Activated naive CD4-positive, alpha-beta T cell treated with anti-CD3 and anti-CD28 coated beads, Interleukin-2, amount 50 U/mL, for 72 hours (primary cell): ENCODE data around the gene POLR2C. TPM values are rescaled to one million over a fixed set of nuclear protein-coding genes. Genes with fewer than 3 reads are reported as not detected.

Experiments used
- ATAC-seq, 2 donors: fragments of 150-1000 bp; cut with Tn5 transposase; 2 replicates each; pipeline ENCODE4 v1.10.0; 2021; ENCODE audit warnings: mild to moderate bottlenecking in 2 of 2, moderate library complexity in 2 of 2
- DNase-seq, 2 donors: peaks; one replicate each; pipeline ENCODE4 v3.0.0; 2021 to 2022; ENCODE audit warnings: low spot score in 2 of 2
- H3K27ac Mint-ChIP-seq, 2 donors: one replicate each; pipeline ENCODE4 v1.8.0; 2022; ENCODE audit warnings: mild to moderate bottlenecking in 2 of 2, mixed read lengths in 2 of 2
- H3K36me3 Mint-ChIP-seq, 2 donors: one replicate each; pipeline ENCODE4 v1.8.0; 2022; ENCODE audit warnings: mixed read lengths in 2 of 2
- H3K9me3 Mint-ChIP-seq, 2 donors: one replicate each; pipeline ENCODE4 v1.8.0; 2022; ENCODE audit warnings: mixed read lengths in 2 of 2
- total RNA-seq, 2 donors: library from RNA; stranded (reverse); gene quantifications; one replicate each; pipeline ENCODE4 v1.2.3, GENCODE V29; 2022

Gene POLR2C
- total RNA-seq, 2 donors from 2014 or later = 64.3 to 65.3 TPM

DNA sequence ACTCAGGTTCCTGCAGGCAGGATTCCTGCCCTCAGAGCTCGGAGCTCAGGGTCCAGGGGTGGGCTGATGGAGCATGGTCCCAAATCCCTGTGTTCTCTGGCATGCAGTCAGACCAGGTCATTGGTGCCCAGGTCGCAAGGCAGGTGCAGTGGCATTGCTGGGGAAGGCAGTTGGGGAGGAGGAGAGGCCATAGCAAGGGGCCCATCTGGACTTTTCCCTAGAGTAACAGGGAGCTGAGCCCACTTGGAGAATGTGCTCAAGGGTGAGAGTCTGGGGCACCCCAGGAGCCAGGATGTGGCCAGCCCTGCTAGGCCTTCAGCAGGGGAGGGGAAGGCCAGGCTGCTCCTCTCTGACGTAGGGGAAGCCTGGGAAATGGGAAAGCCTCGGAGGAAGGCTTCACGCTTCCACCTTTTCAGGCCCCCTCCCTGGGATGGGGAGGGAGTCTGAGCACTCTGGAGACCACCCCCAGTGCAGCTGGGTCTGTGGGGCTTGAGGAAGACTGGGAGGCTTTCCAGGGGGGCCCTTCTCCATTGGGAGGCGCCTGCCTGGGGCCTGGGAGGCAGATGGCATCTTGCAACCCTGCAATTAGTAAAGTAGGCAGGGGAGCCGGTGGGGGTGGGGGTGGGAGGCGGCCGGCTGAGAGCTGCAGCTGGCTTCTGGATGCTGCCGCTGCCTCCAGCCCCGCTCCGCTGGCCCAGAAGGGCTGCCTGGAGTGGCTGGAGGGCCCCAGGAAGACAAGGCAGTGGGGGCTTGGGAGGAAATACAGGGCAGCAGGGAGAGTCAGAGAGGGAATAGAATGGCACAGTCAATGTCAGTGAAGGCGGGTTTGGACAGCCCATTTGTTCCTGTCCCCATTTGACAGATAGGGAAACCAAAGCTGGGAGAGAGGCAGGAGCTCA lies 44.9 kb downstream of the POLR2C start:
- Mint-ChIP-seq H3K27ac (peak overlapping the region in 1 of 2 donors; percentile 14), H3K9me3 (no peaks in the 10 kb centered on the region), H3K36me3 (no peaks in the 10 kb centered on the region)
- DNase-seq = no peak
- ATAC-seq = no peak

- no peak overlapping the region for H3K27ac Mint-ChIP-seq
- no peak for DNase-seq
- H3K9me3 Mint-ChIP-seq = no peaks in the 10 kb centered on the region
- H3K36me3 Mint-ChIP-seq = no peaks in the 10 kb centered on the region
- ATAC-seq = no peak
These were observed 45.6 kb downstream of the POLR2C start for GRCh38 chr16:57508035-57508425.

DNA sequence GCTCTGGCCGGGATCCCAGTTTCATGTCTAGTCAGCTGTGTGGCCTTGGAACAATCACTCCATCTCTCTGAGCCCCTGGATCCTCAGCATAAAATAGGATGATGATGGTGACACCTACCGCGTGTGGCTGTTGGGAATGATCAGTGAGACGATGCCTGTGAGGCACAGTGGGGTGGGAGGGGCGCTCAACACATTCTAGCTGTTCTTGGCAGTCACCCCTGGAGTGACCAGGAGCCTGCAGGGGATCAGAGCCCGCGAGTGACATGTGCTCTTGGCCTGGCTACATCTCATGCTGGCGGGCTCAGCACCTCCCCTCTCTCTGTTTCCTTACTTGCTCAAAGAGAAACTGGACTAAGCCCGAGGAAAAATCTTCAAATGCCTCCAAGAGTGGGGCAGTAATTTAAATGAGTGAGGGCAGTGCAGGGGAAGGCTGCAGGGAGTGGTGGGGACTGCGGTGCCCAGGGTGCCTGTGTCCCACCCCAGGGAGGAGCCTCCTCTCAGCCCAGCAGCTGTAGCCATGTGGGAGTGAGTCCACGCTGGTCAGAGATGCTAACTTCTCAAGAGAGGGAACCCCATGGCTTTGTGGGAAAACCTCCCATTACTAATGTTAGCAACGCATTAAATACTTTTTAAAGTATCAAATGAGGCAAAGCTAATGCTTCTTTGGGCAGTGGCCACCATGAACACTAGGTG lies 46.9 kb downstream of the POLR2C start:
- Mint-ChIP-seq H3K36me3 (no peaks in the 10 kb centered on the region), H3K27ac (no peak overlapping the region), H3K9me3 (no peaks in the 10 kb centered on the region)
- ATAC-seq (no peak), DNase-seq (no peak)

DNA sequence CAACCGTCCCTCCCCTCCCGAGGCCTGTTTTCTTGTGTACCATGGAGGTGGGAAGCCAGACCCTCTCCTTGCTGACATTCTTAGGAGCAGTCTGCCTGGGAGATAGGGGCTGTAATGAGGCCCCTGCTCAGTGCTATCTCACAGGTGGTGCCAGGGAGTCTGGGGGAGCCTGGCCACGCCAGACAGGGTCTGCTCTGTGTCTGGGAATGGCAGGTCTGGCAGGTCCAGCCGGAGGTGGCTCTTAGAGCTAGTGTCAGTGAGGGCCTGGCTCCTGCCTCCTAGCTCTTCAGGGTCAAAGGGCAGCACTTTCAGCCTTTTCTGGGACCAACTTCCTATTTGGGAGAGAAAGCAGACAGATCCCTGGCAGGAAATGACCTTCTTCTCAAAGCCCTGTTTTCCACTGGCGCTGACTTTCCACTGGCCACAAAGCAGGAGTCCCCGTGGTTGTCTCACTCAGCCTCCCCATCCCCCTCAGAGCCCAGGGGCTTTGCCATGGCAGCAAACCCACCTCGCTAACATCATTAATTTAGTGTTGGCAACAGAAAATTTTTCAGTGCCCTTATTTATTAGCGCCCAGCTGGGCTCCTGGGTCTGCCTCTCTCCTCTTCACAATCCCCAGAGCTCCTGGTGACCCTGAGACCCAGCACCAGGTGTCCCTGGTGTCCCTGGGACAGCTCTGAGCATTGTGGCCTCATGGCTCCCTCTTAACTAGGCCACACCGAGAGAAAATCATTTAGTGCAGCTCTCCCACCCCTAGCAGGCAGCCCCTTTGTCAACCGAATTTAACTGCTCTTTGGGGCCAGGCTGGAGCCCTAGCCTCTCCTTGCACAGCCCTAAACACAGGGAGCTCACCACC lies 47.8 kb downstream of the POLR2C start:
- DNase-seq (no peak), ATAC-seq (no peak)
- Mint-ChIP-seq H3K27ac (peak overlapping the region in 1 of 2 donors; percentile 25), H3K9me3 (no peaks in the 10 kb centered on the region), H3K36me3 (no peaks in the 10 kb centered on the region)

DNA sequence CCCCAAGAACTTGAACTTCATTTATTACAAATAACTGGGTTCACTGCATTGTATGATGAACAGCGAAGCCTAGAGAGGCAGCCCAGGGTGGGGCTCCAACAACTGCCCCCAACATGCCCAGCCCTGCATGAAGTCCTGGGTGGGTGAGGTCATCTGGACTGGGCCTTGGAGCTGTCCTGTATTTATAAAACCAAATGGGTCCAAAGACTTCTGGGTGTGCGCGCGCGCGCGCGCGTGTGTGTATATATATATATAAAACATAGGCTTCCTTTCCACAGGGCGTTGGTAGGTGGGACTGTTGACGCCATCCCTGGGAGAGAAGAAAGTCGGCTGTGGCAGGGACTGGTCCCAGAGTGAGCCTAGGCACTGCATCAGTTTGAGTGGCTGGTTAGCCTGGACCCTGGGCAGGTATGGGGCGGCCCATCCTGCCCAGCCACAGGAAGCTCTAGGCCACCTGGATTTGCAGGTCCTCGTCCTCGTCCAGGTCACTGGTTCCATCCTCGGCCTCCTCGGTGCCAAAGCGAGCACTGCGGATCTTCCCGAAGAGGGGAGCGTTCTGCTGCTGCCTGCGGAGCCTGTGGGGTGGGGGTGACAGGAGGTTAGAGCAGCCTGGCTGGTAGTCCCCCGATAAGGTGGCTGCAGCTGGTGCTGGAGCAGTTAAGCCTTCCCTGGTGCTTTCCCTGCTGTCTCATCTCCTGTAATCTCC lies 50.0 kb downstream of the POLR2C start:
- ATAC-seq = no peak
- Mint-ChIP-seq H3K27ac (no peak overlapping the region), H3K36me3 (no peaks in the 10 kb centered on the region), H3K9me3 (no peaks in the 10 kb centered on the region)
- no peak for DNase-seq

- no peak for ATAC-seq
- H3K9me3 Mint-ChIP-seq = no peaks in the 10 kb centered on the region
- no peaks in the 10 kb centered on the region for H3K36me3 Mint-ChIP-seq
- DNase-seq = no peak
- no peak overlapping the region for H3K27ac Mint-ChIP-seq
These were observed 51.1 kb downstream of the POLR2C start for GRCh38 chr16:57513371-57514102.

DNA sequence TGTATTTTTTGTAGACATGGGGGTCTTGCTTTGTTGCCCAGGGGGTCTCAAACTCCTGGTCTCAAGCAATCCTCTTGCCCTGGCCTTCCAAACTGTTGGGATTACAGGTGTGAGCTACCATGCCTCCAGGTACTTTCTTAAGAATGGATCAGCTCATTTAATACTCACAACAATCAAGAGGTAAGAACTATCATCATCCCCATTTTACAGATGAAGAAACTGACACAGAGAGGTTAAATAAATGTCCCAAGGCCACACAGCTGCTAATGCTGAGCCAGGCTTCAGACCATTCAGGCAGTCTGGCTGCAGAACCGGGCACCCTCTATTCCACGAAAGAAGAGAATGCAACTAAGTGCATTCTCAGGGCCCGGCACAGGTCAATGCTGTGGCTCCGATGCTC lies 51.9 kb downstream of the POLR2C start:
- no peaks in the 10 kb centered on the region for H3K36me3 Mint-ChIP-seq
- no peak overlapping the region for H3K27ac Mint-ChIP-seq
- no peaks in the 10 kb centered on the region for H3K9me3 Mint-ChIP-seq
- DNase-seq (no peak), ATAC-seq (no peak)

GRCh38 chr16:57514791-57515600 lies 52.5 kb downstream of the POLR2C start:
- no peak for DNase-seq
- Mint-ChIP-seq H3K27ac (peak overlapping the region in 1 of 2 donors; percentile 56), H3K36me3 (no peaks in the 10 kb centered on the region), H3K9me3 (no peaks in the 10 kb centered on the region)
- no peak for ATAC-seq

DNA sequence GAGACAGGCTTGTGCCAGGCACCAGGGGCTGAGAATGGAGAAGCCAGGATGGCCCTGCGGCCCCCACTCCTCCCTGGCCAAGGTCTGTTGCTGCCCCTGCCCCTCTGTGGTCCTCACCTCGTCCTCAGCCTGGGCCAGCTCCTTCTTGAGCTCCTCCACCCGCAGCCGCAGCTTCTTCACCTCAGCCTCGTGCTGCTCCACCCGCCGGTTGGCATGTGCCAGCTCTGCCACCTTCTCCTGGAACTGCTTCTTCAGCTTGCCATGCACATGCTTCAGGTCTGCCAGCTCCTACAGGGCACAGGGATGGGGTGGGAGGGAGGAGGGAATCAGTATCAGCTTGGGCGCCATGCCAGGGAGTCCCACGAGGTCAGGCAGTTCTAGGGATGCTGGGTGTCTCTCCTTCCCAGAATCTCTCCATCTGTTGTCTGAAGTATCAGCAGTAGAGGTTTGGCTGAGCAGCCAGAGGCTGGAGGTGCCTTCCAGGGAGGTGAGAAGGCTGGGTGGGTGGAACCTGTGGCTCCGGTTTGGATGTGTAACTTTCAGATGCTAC lies 53.8 kb downstream of the POLR2C start:
- Mint-ChIP-seq H3K9me3 (no peaks in the 10 kb centered on the region), H3K27ac (peak overlapping the region; percentile 17 to 56), H3K36me3 (no peaks in the 10 kb centered on the region)
- no peak for DNase-seq
- no peak for ATAC-seq

DNA sequence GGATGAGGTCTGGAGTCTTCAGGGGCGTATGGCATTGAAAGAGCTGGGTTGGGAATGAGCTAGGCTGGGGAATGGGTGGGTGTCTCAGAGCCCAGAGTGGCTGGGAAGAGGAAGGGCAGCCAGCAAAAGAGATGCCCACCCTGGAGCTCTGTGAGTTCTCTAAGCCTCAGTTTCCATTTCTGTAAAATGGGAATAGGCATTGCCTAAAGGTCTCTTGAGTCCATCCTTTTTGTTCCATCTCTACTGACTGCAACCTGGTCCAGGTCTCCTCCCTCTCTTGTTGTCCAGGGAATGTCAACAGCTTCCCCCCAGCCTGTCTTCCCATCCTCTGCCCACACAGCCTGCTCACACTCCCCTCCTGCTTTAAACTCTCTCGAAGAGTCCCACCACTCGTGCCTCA lies 54.3 kb downstream of the POLR2C start:
- ATAC-seq (no peak), DNase-seq (no peak)
- no peaks in the 10 kb centered on the region for H3K36me3 Mint-ChIP-seq
- H3K27ac Mint-ChIP-seq = peak overlapping the region; percentile 17
- no peaks in the 10 kb centered on the region for H3K9me3 Mint-ChIP-seq

- no peaks in the 10 kb centered on the region for H3K9me3 Mint-ChIP-seq
- ATAC-seq (no peak), DNase-seq (no peak)
- no peaks in the 10 kb centered on the region for H3K36me3 Mint-ChIP-seq
- peak overlapping the region in 1 of 2 donors; percentile 7 for H3K27ac Mint-ChIP-seq
These were observed 55.2 kb downstream of the POLR2C start for GRCh38 chr16:57517397-57518367.

GRCh38 chr16:57518520-57518919 lies 56.0 kb downstream of the POLR2C start:
- no peak for ATAC-seq
- DNase-seq = no peak
- Mint-ChIP-seq H3K36me3 (no peaks in the 10 kb centered on the region), H3K27ac (no peak overlapping the region), H3K9me3 (no peaks in the 10 kb centered on the region)

DNA sequence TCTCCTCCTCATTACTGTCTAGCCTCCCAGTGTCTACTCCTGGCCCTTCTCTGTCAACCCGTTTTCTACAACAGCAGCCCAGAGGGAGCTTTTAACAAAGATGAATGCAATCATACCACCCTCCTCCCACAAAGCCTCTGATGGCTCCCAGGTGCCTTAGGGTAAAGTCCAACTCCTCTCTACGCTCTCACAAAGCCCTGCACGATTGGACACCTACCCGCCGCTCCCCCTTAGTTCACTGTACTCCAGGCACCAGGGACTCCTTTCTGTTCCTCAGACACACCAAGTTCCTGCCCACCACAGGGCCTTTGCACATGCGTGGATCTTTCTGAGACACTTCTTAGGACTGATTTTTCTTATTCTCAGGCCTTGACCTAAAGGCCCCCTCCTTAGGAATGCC lies 56.4 kb downstream of the POLR2C start:
- ATAC-seq (no peak), DNase-seq (no peak)
- peak overlapping the region in 1 of 2 donors; percentile 48 for H3K27ac Mint-ChIP-seq
- no peaks in the 10 kb centered on the region for H3K36me3 Mint-ChIP-seq
- H3K9me3 Mint-ChIP-seq = no peaks in the 10 kb centered on the region

DNA sequence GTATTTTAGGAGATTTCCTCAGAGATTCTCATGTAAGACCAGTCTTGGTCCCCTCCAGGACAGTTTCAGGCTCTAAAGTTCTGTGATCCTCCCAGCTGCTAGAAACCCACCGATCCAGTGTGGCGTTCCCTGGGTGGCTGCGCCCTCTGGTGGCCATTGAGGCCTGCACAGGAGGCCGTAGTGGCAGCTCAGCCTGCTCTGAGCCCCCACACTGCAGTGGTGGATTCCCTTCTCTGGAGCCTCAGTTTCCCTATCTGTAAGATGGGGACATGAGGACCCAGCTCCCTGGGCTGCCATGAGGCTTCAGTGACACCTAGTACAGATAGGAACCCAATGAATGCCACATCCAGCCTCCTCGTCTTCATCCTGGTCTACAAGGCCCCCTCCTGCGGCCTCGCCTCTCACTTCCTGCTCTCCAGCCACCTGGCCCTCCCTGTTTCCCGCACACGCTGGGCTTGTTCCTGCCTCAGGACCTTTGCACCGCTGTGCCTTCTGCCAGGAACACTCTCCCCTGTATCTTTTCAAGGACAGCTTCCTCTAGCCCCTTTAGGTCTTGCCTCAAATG lies 57.4 kb downstream of the POLR2C start:
- peak; percentile 77 to 85 for DNase-seq
- Mint-ChIP-seq H3K27ac (peak overlapping the region in 1 of 2 donors; percentile 80), H3K9me3 (no peaks in the 10 kb centered on the region), H3K36me3 (no peaks in the 10 kb centered on the region)
- peak; percentile 96 to 98 for ATAC-seq
